Measurements from ENCODE around the gene LMOD1.

The LMOD1 gene

GRCh38 chr1:201851949-201852348, 94.4 kb downstream of the LMOD1 start:
- no peak for DNase-seq

GRCh38 chr1:201850053-201850397, 96.3 kb downstream of the LMOD1 start:
- DNase-seq, result no peak

DNA sequence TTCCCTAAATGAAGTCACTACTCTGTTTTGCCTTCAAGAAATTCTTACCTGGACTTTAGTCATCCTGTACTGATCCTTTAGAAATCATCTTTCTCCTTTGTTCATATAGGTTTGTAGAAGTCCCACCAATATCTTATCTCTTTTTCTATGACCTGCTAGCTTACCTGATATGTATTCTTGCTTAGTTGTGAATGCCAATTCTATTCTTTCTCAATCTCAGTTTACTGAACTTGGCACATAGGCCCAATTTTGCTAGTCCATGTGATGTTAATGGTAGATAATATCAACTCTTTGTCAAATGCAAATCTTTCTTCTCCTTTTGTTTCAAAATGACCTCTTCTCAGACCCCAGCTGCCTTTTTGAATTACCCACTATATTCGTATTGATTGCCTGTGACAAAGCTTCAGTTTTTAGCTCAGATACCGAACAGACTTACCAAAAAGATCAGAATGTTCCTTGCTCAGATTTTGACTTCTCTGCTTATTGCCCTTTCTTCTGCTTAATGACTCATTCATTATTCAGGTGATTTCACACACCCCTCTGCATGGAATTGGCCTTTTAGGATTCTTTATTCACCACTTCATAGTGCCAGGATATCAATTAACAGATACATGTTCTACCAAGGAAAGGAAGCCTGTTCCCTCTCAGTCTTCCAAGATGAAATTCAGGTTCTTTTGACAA, 96.8 kb downstream of the LMOD1 start:
- no peak for DNase-seq

GRCh38 chr1:201848230-201848629, 98.1 kb downstream of the LMOD1 start:
- DNase-seq, result no peak

DNA sequence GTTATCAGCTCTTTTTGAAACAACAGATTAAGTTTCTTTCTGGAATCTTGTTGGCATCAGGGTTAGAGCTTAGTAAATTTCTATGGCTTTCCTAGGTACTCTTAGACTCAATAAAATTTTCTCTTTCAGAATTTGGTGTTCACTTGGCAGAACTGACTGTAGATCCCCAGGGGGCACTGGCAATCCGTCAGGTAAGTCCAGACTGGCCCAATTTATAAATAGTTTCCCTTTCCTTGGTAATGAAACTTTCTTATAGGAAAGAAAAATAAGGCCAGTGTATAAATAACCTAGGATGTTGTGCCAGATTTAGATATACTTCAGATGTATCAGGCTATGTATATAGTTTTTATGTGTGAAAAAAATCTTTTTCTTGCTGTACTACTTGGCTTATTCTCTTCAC, 99.2 kb downstream of the LMOD1 start:
- DNase-seq, result no peak
